Measurements from ENCODE around the gene NKX2-2.

The NKX2-2 gene

GRCh38 chr20:21513881-21514540, at the start of gene NKX2-2:
NKX2-2 (minus strand) TSS chr20:21514064; CDS start chr20:21513669, 395 bp downstream.
- Histone ChIP-seq H3K27me3 (ENCODE audit: low read depth) (no peaks in the 10 kb centered on the region), H3K4me3 (peak within 1 kb of the TSS; percentile 61), H3K36me3 (replicated peaks) (peaks cover 9% of the 10 kb centered on the region), H3K4me1 (peaks cover 7% of the 10 kb centered on the region), H3K9me3 (no peaks in the 10 kb centered on the region)
- DNase-seq (ENCODE audit: low spot score in 2 of 2): peak; percentile 77 to 86
- in situ Hi-C loops (cut with MboI; ENCODE audit: low sequenced_read_pairs): loop anchor here (5.0 to 25.0 kb wide), 2 partner anchors 58 to 1848 kb away; partner anchors contain the start of genes GZF1 and NXT1

- H3K4me1 ChIP-seq: no peaks in the 10 kb centered on the region
- no peaks in the 10 kb centered on the region for H3K36me3 ChIP-seq (replicated peaks)
- no peak overlapping the region for H3K4me3 ChIP-seq
- DNase-seq (ENCODE audit: low spot score in 2 of 2): no peak
- in situ Hi-C loops (cut with MboI; ENCODE audit: low sequenced_read_pairs): no loop called here
- peaks cover 7% of the 10 kb centered on the region for H3K27me3 ChIP-seq (ENCODE audit: low read depth)
- H3K9me3 ChIP-seq: no peaks in the 10 kb centered on the region
These were observed 48.8 kb upstream of the NKX2-2 start for GRCh38 chr20:21562656-21563055.

- Histone ChIP-seq H3K36me3 (replicated peaks) (no peaks in the 10 kb centered on the region), H3K27me3 (ENCODE audit: low read depth) (peaks cover 7% of the 10 kb centered on the region), H3K4me3 (no peak overlapping the region), H3K4me1 (no peaks in the 10 kb centered on the region), H3K9me3 (no peaks in the 10 kb centered on the region)
- no peak for DNase-seq (ENCODE audit: low spot score in 2 of 2)
- in situ Hi-C loops (cut with MboI; ENCODE audit: low sequenced_read_pairs): no loop called here
These were observed 45.4 kb upstream of the NKX2-2 start for GRCh38 chr20:21559305-21559704.

GRCh38 chr20:21557241-21558020, 43.6 kb upstream of the NKX2-2 start:
- peaks cover 7% of the 10 kb centered on the region for H3K27me3 ChIP-seq (ENCODE audit: low read depth)
- DNase-seq (ENCODE audit: low spot score in 2 of 2): no peak
- no peaks in the 10 kb centered on the region for H3K4me1 ChIP-seq
- H3K36me3 ChIP-seq (replicated peaks): no peaks in the 10 kb centered on the region
- no peaks in the 10 kb centered on the region for H3K9me3 ChIP-seq
- in situ Hi-C loops (cut with MboI; ENCODE audit: low sequenced_read_pairs): no loop called here
- no peak overlapping the region for H3K4me3 ChIP-seq

GRCh38 chr20:21556398-21556797, 42.5 kb upstream of the NKX2-2 start:
- Histone ChIP-seq H3K4me3 (no peak overlapping the region), H3K36me3 (replicated peaks) (no peaks in the 10 kb centered on the region), H3K4me1 (no peaks in the 10 kb centered on the region), H3K27me3 (ENCODE audit: low read depth) (no peaks in the 10 kb centered on the region; the same call in none of the 2 replicates), H3K9me3 (no peaks in the 10 kb centered on the region)
- in situ Hi-C loops (cut with MboI; ENCODE audit: low sequenced_read_pairs): no loop called here
- no peak for DNase-seq (ENCODE audit: low spot score in 2 of 2)

- in situ Hi-C loops (cut with MboI; ENCODE audit: low sequenced_read_pairs): no loop called here
- Histone ChIP-seq H3K27me3 (ENCODE audit: low read depth) (no peaks in the 10 kb centered on the region; the same call in none of the 2 replicates), H3K4me3 (no peak overlapping the region), H3K36me3 (replicated peaks) (no peaks in the 10 kb centered on the region), H3K9me3 (no peaks in the 10 kb centered on the region), H3K4me1 (no peaks in the 10 kb centered on the region)
- no peak for DNase-seq (ENCODE audit: low spot score in 2 of 2)
These were observed 41.7 kb upstream of the NKX2-2 start for GRCh38 chr20:21555470-21556120.

- Histone ChIP-seq H3K36me3 (replicated peaks) (no peaks in the 10 kb centered on the region), H3K4me1 (no peaks in the 10 kb centered on the region), H3K27me3 (ENCODE audit: low read depth) (no peaks in the 10 kb centered on the region; the same call in none of the 2 replicates), H3K4me3 (no peak overlapping the region), H3K9me3 (no peaks in the 10 kb centered on the region)
- in situ Hi-C loops (cut with MboI; ENCODE audit: low sequenced_read_pairs): no loop called here
- DNase-seq (ENCODE audit: low spot score in 2 of 2): no peak
These were observed 41.1 kb upstream of the NKX2-2 start for GRCh38 chr20:21554985-21555384.

GRCh38 chr20:21554376-21554890, 40.6 kb upstream of the NKX2-2 start:
- Histone ChIP-seq H3K9me3 (no peaks in the 10 kb centered on the region), H3K27me3 (ENCODE audit: low read depth) (no peaks in the 10 kb centered on the region; the same call in none of the 2 replicates), H3K36me3 (replicated peaks) (no peaks in the 10 kb centered on the region), H3K4me3 (no peak overlapping the region), H3K4me1 (no peaks in the 10 kb centered on the region)
- peak in 1 of 2 experiments; percentile 11 for DNase-seq (ENCODE audit: low spot score in 2 of 2)
- in situ Hi-C loops (cut with MboI; ENCODE audit: low sequenced_read_pairs): no loop called here

GRCh38 chr20:21550587-21550986, 36.7 kb upstream of the NKX2-2 start:
- in situ Hi-C loops (cut with MboI; ENCODE audit: low sequenced_read_pairs): no loop called here
- no peak overlapping the region for H3K4me3 ChIP-seq
- DNase-seq (ENCODE audit: low spot score in 2 of 2): no peak
- H3K36me3 ChIP-seq (replicated peaks): no peaks in the 10 kb centered on the region
- H3K4me1 ChIP-seq: no peaks in the 10 kb centered on the region
- H3K27me3 ChIP-seq (ENCODE audit: low read depth): no peaks in the 10 kb centered on the region
- H3K9me3 ChIP-seq: no peaks in the 10 kb centered on the region

- Histone ChIP-seq H3K4me1 (no peaks in the 10 kb centered on the region), H3K4me3 (no peak overlapping the region), H3K9me3 (no peaks in the 10 kb centered on the region), H3K36me3 (replicated peaks) (no peaks in the 10 kb centered on the region), H3K27me3 (ENCODE audit: low read depth) (0 out of 2 replicates have a peak, but pooled peaks cover 2% of the 10 kb centered on the region)
- in situ Hi-C loops (cut with MboI; ENCODE audit: low sequenced_read_pairs): no loop called here
- DNase-seq (ENCODE audit: low spot score in 2 of 2): no peak
These were observed 34.6 kb upstream of the NKX2-2 start for GRCh38 chr20:21548390-21549035.

GRCh38 chr20:21546355-21546754, 32.5 kb upstream of the NKX2-2 start:
- no peak for DNase-seq (ENCODE audit: low spot score in 2 of 2)
- no peaks in the 10 kb centered on the region for H3K36me3 ChIP-seq (replicated peaks)
- H3K9me3 ChIP-seq: no peaks in the 10 kb centered on the region
- H3K4me1 ChIP-seq: no peaks in the 10 kb centered on the region
- H3K4me3 ChIP-seq: no peak overlapping the region
- 0 out of 2 replicates have a peak, but pooled peaks cover 2% of the 10 kb centered on the region for H3K27me3 ChIP-seq (ENCODE audit: low read depth)
- in situ Hi-C loops (cut with MboI; ENCODE audit: low sequenced_read_pairs): no loop called here

GRCh38 chr20:21539512-21539911, 25.6 kb upstream of the NKX2-2 start:
- H3K4me3 ChIP-seq: no peak overlapping the region
- peaks cover 8% of the 10 kb centered on the region; the same call in 1 of the 2 replicates for H3K27me3 ChIP-seq (ENCODE audit: low read depth)
- in situ Hi-C loops (cut with MboI; ENCODE audit: low sequenced_read_pairs): no loop called here
- H3K9me3 ChIP-seq: no peaks in the 10 kb centered on the region
- no peaks in the 10 kb centered on the region for H3K4me1 ChIP-seq
- no peak for DNase-seq (ENCODE audit: low spot score in 2 of 2)
- H3K36me3 ChIP-seq (replicated peaks): no peaks in the 10 kb centered on the region

- no peaks in the 10 kb centered on the region for H3K36me3 ChIP-seq (replicated peaks)
- in situ Hi-C loops (cut with MboI; ENCODE audit: low sequenced_read_pairs): no loop called here
- peaks cover 8% of the 10 kb centered on the region for H3K27me3 ChIP-seq (ENCODE audit: low read depth)
- no peak for DNase-seq (ENCODE audit: low spot score in 2 of 2)
- no peaks in the 10 kb centered on the region for H3K4me1 ChIP-seq
- no peak overlapping the region for H3K4me3 ChIP-seq
- H3K9me3 ChIP-seq: no peaks in the 10 kb centered on the region
These were observed 21.0 kb upstream of the NKX2-2 start for GRCh38 chr20:21534886-21535285.

Measured in HAP-1 (cell line).